ENCODE data around the gene BORCS5.

GRCh38 chr12:12366701-12367481 lies 10.0 kb downstream of the BORCS5 start:
- TF ChIP-seq CTCF (IDR thresholded peaks at IDR 0.05; ENCODE audit: low read depth, low read length, poor library complexity, severe bottlenecking): no peak
- TF ChIP-seq EZH2phosphoT487 (IDR thresholded peaks at IDR 0.05; ENCODE audit: borderline replicate concordance, low read length): no peak
